ENCODE results near the gene SORCS3. TPM values are rescaled to one million over a fixed set of nuclear protein-coding genes. Genes with fewer than 3 reads are reported as not detected.

The SORCS3 gene
- total RNA-seq, 2 experiments from 2014 or later = 1.7 to 2.1 TPM

- Histone ChIP-seq H3K9me3 (ENCODE audit: control insufficient read depth in 1 of 2, insufficient read depth in 1 of 2, low read length in 2 of 2) (peaks cover 0 to 5% of the 10 kb centered on the region in 2 experiments), H3K4me1 (ENCODE audit: insufficient read depth, low read length) (no peaks in the 10 kb centered on the region), H3K36me3 (ENCODE audit: insufficient read depth, low read length) (no peaks in the 10 kb centered on the region), H3K27me3 (ENCODE audit: control insufficient read depth in 1 of 2, insufficient read depth in 2 of 2, low read length in 2 of 2) (no peaks in the 10 kb centered on the region), H3K4me3 (ENCODE audit: low read length) (no peak overlapping the region), H3K27ac (ENCODE audit: low read depth in 1 of 2, low read length in 2 of 2) (no peak overlapping the region)
- Mint-ChIP-seq H3K36me3 (ENCODE audit: low read depth) (peaks cover 7% of the 10 kb centered on the region), H3K4me3 (no peak overlapping the region), H3K27me3 (no peaks in the 10 kb centered on the region), H3K9me3 (no peaks in the 10 kb centered on the region), H3K4me1 (ENCODE audit: low read depth) (no peaks in the 10 kb centered on the region), H3K27ac (no peak overlapping the region)
- TF ChIP-seq, protein P1, sequence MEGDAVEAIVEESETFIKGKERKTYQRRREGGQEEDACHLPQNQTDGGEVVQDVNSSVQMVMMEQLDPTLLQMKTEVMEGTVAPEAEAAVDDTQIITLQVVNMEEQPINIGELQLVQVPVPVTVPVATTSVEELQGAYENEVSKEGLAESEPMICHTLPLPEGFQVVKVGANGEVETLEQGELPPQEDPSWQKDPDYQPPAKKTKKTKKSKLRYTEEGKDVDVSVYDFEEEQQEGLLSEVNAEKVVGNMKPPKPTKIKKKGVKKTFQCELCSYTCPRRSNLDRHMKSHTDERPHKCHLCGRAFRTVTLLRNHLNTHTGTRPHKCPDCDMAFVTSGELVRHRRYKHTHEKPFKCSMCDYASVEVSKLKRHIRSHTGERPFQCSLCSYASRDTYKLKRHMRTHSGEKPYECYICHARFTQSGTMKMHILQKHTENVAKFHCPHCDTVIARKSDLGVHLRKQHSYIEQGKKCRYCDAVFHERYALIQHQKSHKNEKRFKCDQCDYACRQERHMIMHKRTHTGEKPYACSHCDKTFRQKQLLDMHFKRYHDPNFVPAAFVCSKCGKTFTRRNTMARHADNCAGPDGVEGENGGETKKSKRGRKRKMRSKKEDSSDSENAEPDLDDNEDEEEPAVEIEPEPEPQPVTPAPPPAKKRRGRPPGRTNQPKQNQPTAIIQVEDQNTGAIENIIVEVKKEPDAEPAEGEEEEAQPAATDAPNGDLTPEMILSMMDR (IDR thresholded peaks at IDR 0.05) = no peak
- ChIA-PET CTCF (no interaction called here), POLR2A (no interaction called here)
- intact Hi-C loops (cut with DNase I, micrococcal nuclease) = no loop called here
- ATAC-seq (ENCODE audit: poor library complexity) = no peak
- no peak for DNase-seq
Measured at GRCh38 chr10:105243381-105243780, 602.3 kb downstream of the SORCS3 start.

- intact Hi-C loops (cut with DNase I, micrococcal nuclease) = no loop called here
- Histone ChIP-seq H3K27ac (ENCODE audit: low read depth in 1 of 2, low read length in 2 of 2) (no peak overlapping the region), H3K27me3 (ENCODE audit: control insufficient read depth in 1 of 2, insufficient read depth in 2 of 2, low read length in 2 of 2) (no peaks in the 10 kb centered on the region), H3K36me3 (ENCODE audit: insufficient read depth, low read length) (no peaks in the 10 kb centered on the region), H3K9me3 (ENCODE audit: control insufficient read depth in 1 of 2, insufficient read depth in 1 of 2, low read length in 2 of 2) (peaks cover 0 to 5% of the 10 kb centered on the region in 2 experiments), H3K4me1 (ENCODE audit: insufficient read depth, low read length) (no peaks in the 10 kb centered on the region), H3K4me3 (ENCODE audit: low read length) (no peak overlapping the region)
- no peak overlapping the region for H3K4me3 Mint-ChIP-seq
- TF ChIP-seq, protein P1 (IDR thresholded peaks at IDR 0.05) = no peak
- POLR2A ChIA-PET = no interaction called here
- peaks cover 9% of the 10 kb centered on the region for H3K36me3 Mint-ChIP-seq (ENCODE audit: low read depth)
- no peaks in the 10 kb centered on the region for H3K9me3 Mint-ChIP-seq
- H3K27ac Mint-ChIP-seq = no peak overlapping the region
- no peaks in the 10 kb centered on the region for H3K27me3 Mint-ChIP-seq
- no peak for DNase-seq
- no peak for ATAC-seq (ENCODE audit: poor library complexity)
- no peaks in the 10 kb centered on the region for H3K4me1 Mint-ChIP-seq (ENCODE audit: low read depth)
- CTCF ChIA-PET = no interaction called here
Measured at GRCh38 chr10:105243825-105244224, 602.7 kb downstream of the SORCS3 start.

DNA sequence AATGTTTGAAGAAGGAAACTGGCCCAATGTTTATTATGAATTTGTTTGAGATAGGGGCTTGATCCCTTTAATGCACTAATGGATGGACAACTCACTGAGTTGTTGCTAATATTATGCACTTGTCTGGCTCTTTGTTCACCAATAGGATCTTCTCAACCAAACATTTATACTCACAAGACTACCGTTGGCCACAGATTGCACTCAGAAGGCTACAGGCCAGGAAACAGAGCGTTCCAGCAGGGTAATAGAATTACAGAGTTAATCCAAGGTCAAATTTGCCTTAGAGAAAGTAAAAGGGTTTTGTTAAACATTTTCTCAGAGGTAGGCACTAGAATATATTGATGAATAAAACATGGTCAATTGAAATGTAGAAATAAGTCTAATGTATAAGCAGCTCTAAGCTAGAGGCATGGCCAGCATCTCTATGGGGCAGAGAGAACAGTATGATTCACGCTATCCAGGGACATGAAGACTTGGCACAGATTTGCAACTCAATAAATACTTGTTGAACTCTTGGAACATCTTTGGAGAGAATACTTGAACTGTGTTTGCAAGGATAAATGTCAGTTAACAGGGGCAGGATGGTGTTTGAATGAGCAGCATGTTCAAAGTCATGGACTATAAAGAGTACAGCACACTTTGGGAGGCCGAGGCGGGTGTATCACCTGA lies 606.9 kb downstream of the SORCS3 start:
- H3K9me3 ChIP-seq (ENCODE audit: control insufficient read depth in 1 of 2, insufficient read depth in 1 of 2, low read length in 2 of 2) = peaks cover 0 to 3% of the 10 kb centered on the region in 2 experiments

More for the DNA sequence above, 606.9 kb downstream of the SORCS3 start:
- TF ChIP-seq, protein P1 (IDR thresholded peaks at IDR 0.05) = no peak
- intact Hi-C loops (cut with DNase I, micrococcal nuclease) = no loop called here
- Mint-ChIP-seq H3K36me3 (ENCODE audit: low read depth) (peaks cover 19% of the 10 kb centered on the region), H3K9me3 (peaks cover 2% of the 10 kb centered on the region), H3K4me3 (no peak overlapping the region), H3K27me3 (no peaks in the 10 kb centered on the region), H3K27ac (no peak overlapping the region), H3K4me1 (ENCODE audit: low read depth) (no peaks in the 10 kb centered on the region)
- H3K27me3 ChIP-seq (ENCODE audit: control insufficient read depth in 1 of 2, insufficient read depth in 2 of 2, low read length in 2 of 2) = no peaks in the 10 kb centered on the region
- ChIA-PET POLR2A (no interaction called here), CTCF (no interaction called here)
- ATAC-seq (ENCODE audit: poor library complexity) (no peak), DNase-seq (no peak)
- no peak overlapping the region for H3K27ac ChIP-seq (ENCODE audit: low read depth in 1 of 2, low read length in 2 of 2)
- H3K4me3 ChIP-seq (ENCODE audit: low read length) = no peak overlapping the region
- H3K4me1 ChIP-seq (ENCODE audit: insufficient read depth, low read length) = no peaks in the 10 kb centered on the region
- no peaks in the 10 kb centered on the region for H3K36me3 ChIP-seq (ENCODE audit: insufficient read depth, low read length)
